Tibial artery (tissue), 4 donors: ENCODE measurements around the gene IFITM5.
"Not testable (repeated sequence)": the region's sequence is repeated elsewhere in the genome, so short reads cannot be mapped to it uniquely, and the experiment has no call there.

Experiments used
- DNase-seq, 2 donors: peaks; one replicate each; pipeline ENCODE4 v3.0.0-alpha.2; 2019
- H3K27ac ChIP-seq, 2 donors: fragments of 200-600 bp; sonication (generic) in 1 of 2; 1 replicate in 1 of 2; 2 replicates in 1 of 2; pipeline ENCODE4 v1.5.1; 2018 to 2019; ENCODE audit warnings: mild to moderate bottlenecking in 1 of 2
- H3K27me3 ChIP-seq, 2 donors: fragments of 200-600 bp; sonication (generic) in 1 of 2; one replicate each; pipeline versions ENCODE4 v1.5.1 to v1.6.0; 2016 to 2019
- H3K36me3 ChIP-seq, 3 donors: fragments of 200-600 bp; sonication (generic) in 2 of 3; one replicate each; pipeline ENCODE4 v1.5.1; 2016 to 2019; ENCODE audit warnings: mild to moderate bottlenecking in 2 of 3
- H3K4me1 ChIP-seq, 4 donors: fragments of 200-600 bp; sonication (generic) in 2 of 4; 1 replicate in 3 of 4; 2 replicates in 1 of 4; pipeline ENCODE4 v1.5.1; 2016 to 2019
- H3K4me3 ChIP-seq, 2 donors: fragments of 200-600 bp; sonication (generic) in 1 of 2; 1 replicate in 1 of 2; 2 replicates in 1 of 2; pipeline ENCODE4 v1.5.1; 2018 to 2019; ENCODE audit warnings: mild to moderate bottlenecking in 2 of 2
- H3K9me3 ChIP-seq, 3 donors: fragments of 200-600 bp; sonication (generic) in 1 of 3; one replicate each; pipeline ENCODE4 v1.5.1; 2016 to 2019
- intact Hi-C: fragments of 100-400 bp; cut with DNase I; formaldehyde crosslinking; loops from one replicate; pipeline ENCODE4 v1.15.0; 2023; ENCODE audit warnings: low total_unique reads
- TF ChIP-seq, protein P1 (sequence below), 2 experiments: fragments of 200-600 bp in 1 of 2; fragments of 450-650 bp in 1 of 2; IDR thresholded peaks; one replicate each; pipeline ENCODE4 v1.5.1; 2017 to 2019; ENCODE audit warnings: antibody characterized with exemption in 2 of 2, mild to moderate bottlenecking in 1 of 2, moderate library complexity in 1 of 2

The IFITM5 gene

DNA sequence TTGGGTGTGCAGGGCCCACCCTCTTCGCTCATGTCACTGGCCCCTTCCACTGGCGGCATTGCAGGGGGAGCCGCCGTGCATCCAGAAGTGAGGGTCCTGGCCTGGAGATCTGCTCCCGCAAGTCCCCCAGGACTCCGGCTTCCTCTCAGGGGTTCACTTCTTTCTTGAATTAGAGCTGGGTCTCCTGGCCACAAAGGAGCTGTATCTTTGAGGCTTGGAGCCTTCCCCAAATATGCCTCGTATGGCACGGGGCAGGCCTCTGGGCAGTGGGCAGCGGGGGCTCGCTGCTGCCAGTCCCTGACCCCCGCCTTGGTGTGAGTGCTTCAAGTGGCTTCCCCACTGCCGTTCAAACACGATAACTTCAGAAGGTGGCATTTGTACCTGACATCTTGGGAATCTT, 28.7 kb upstream of the IFITM5 start:
- intact Hi-C loops, result no loop called here
- Histone ChIP-seq H3K36me3 (no peaks in the 10 kb centered on the region), H3K27ac (no peak overlapping the region), H3K27me3 (no peaks in the 10 kb centered on the region), H3K4me3 (no peak overlapping the region), H3K9me3 (no peaks in the 10 kb centered on the region), H3K4me1 (peaks cover 8 to 37% (median 24%) of the 10 kb centered on the region in 4 donors)
- TF ChIP-seq, protein P1, sequence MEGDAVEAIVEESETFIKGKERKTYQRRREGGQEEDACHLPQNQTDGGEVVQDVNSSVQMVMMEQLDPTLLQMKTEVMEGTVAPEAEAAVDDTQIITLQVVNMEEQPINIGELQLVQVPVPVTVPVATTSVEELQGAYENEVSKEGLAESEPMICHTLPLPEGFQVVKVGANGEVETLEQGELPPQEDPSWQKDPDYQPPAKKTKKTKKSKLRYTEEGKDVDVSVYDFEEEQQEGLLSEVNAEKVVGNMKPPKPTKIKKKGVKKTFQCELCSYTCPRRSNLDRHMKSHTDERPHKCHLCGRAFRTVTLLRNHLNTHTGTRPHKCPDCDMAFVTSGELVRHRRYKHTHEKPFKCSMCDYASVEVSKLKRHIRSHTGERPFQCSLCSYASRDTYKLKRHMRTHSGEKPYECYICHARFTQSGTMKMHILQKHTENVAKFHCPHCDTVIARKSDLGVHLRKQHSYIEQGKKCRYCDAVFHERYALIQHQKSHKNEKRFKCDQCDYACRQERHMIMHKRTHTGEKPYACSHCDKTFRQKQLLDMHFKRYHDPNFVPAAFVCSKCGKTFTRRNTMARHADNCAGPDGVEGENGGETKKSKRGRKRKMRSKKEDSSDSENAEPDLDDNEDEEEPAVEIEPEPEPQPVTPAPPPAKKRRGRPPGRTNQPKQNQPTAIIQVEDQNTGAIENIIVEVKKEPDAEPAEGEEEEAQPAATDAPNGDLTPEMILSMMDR (IDR thresholded peaks at IDR 0.05), result no peak
- peak in 1 of 2 donors; percentile 53 for DNase-seq

DNA sequence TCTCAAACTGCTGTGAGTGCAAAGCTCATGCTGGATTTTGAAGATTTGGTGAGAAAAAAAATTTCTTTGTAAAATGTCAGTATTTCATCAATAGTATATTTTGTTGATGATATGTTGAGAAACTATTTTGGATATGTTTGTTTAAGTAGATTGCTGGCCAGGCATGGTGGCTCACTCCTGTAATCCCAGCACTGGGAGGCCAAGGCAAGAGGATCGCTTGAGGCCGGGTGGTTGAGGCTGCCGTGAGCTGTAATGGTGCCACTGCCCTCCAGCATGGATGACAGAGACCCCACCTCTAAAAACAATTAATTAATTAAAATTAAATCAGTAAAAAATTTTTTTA, 28.2 kb upstream of the IFITM5 start:
- H3K4me3 ChIP-seq, result peak overlapping the region in 1 of 2 donors; percentile 12
- DNase-seq, result no peak
- H3K4me1 ChIP-seq, result peaks cover 8 to 37% (median 24%) of the 10 kb centered on the region in 4 donors
- H3K27ac ChIP-seq, result peak overlapping the region; percentile 65 to 68
- no peaks in the 10 kb centered on the region for H3K36me3 ChIP-seq
- no peaks in the 10 kb centered on the region for H3K9me3 ChIP-seq
- H3K27me3 ChIP-seq, result no peaks in the 10 kb centered on the region
- TF ChIP-seq, protein P1 (IDR thresholded peaks at IDR 0.05), result no peak
- intact Hi-C loops, result no loop called here

DNA sequence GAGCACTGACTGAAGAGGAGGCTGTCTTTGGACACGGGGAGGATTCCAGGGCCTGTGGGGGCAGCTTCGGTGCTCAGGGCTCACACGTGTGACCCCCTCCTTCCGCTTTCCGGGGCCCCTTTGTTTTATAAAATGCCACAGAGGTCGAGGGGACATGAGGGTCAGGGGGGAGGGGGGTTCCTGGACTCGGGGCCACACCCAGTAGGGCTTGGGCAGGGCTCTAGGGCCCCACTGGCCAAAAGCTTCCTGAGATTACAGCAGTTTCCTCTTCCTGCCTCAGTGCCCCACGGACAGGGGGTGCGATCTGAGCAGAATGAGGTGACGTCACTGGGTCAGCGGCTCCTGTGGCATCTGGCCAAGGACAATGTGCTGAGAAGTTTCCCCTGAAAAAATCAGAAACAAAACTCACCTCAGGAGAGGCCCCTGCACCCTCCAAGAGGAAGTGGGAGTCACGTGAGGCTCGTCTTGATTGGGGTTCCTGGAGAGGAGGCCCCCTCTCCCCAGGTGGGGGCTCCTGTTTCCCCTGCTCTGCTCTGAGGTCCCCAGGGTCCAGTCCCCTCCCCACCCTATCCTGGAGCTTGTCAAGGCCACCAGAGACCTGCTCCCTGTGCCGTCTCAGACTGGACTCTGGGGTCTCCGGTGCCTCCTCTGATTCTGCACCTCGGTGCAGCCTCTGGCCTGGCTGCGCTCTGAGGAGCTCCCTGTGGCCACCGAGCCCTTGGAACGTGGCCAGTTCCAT, 27.7 kb upstream of the IFITM5 start:
- TF ChIP-seq, protein P1 (IDR thresholded peaks at IDR 0.05), result no peak
- no peaks in the 10 kb centered on the region for H3K27me3 ChIP-seq
- peak; percentile 90 for DNase-seq
- H3K4me3 ChIP-seq, result peak overlapping the region in 1 of 2 donors; percentile 12
- H3K9me3 ChIP-seq, result no peaks in the 10 kb centered on the region
- H3K4me1 ChIP-seq, result peaks cover 8 to 37% (median 24%) of the 10 kb centered on the region in 4 donors
- peak overlapping the region; percentile 65 to 68 for H3K27ac ChIP-seq
- intact Hi-C loops, result no loop called here
- H3K36me3 ChIP-seq, result no peaks in the 10 kb centered on the region

DNA sequence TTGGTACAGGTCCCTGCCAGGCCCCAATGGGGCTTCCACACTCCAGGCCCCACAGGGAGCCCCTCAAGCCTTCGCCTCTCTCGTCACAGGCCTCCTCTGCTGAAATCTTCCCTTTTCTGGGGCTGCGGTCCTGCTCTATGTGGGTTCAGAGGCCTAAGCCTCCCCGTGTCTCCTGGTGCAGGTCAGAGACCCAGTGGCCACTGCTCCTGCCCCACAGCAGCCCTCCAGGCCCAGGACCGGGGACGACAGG, 27.2 kb upstream of the IFITM5 start:
- Histone ChIP-seq H3K27me3 (no peaks in the 10 kb centered on the region), H3K36me3 (no peaks in the 10 kb centered on the region), H3K9me3 (no peaks in the 10 kb centered on the region), H3K4me3 (no peak overlapping the region), H3K27ac (peak overlapping the region; percentile 65 to 68), H3K4me1 (peaks cover 8 to 37% (median 24%) of the 10 kb centered on the region in 4 donors)
- intact Hi-C loops, result no loop called here
- TF ChIP-seq, protein P1 (IDR thresholded peaks at IDR 0.05), result no peak
- no peak for DNase-seq

DNA sequence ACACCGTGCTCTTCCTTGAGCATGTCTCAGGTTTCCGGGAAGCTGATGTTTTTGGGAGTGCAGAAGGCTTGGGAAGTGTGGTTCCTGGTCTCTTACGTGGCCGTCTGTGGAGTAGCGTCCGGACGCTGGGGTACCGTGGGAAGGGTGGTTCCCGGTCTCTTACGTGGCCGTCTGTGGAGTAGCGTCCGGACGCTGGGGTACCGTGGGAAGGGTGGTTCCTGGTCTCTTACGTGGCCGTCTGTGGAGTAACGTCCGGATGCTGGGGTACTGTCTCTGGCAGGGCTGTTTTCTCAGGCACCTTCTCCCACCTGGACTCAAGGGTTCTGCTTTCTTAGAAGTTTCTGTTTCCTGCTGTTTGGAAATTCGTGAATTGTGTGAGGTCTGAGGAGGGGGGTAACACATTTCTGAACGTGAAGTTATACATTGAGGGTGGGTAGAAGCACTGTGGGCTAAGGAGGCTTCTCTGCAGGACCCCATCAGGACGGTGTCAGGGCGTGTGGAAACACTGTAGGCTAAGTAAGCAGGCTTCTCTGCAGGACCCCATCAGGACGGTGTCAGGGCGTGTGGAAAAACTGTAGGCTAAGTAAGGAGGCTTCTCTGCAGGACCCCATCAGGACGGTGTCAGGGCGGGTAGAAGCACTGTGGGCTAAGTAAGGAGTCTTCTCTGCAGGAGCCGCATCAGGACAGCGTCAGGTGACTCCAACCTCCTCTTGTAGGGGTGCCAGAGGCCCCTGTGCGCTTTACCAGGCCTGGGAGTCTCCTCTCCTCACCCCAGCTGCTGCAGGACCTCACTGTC, 26.7 kb upstream of the IFITM5 start:
- TF ChIP-seq, protein P1 (IDR thresholded peaks at IDR 0.05), result no peak
- DNase-seq, result peak in 1 of 2 donors; percentile 61
- H3K4me3 ChIP-seq, result no peak overlapping the region
- no peaks in the 10 kb centered on the region for H3K9me3 ChIP-seq
- H3K27ac ChIP-seq, result peak overlapping the region; percentile 65 to 68
- intact Hi-C loops, result loop anchor here (2.0 kb wide), 1 partner anchor 29 kb away; no protein-coding TSS in a partner anchor
- no peaks in the 10 kb centered on the region for H3K36me3 ChIP-seq
- H3K27me3 ChIP-seq, result no peaks in the 10 kb centered on the region
- H3K4me1 ChIP-seq, result peaks cover 8 to 38% (median 24%) of the 10 kb centered on the region in 4 donors

DNA sequence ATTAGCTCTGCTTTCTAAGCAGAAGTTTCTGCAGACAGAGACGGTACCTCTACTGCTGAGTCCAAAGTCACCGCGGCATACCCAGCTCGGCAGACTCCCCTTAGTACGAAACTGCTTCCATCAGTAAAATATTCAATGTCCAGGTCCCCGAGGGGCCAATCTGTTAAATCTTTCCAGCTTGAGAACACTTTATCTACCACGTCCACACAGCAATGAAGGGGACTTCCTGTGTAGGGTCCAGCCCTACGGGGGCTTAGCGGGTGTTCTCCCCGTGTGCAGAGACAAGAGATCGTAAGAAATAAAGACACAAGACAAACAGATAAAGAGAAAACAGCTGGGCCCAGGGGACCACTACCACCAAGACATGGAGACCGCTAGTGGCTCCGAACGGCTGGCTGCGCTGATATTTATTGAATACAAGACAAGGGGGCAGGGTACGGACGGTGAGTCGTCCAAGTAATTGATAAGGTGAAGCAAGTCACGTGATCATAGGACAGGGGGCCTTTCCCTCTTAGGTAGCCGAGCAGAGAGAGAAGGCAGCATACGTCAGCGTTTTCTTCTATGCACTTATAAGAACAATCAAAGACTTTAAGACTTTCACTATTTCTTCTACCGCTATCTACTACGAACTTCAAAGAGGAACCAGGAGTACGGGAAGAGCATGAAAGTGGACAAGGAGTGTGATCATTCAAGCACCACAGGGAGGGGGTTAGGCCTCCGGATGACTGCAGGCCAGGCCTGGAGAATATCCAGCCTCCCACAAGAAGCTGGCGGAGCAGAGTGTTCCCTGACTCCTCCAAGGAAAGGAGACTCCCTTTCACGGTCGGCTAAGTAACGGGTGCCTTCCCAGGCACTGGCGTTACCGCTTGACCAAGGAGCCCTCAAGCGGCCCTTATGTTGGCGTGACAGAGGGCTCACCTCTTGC, 25.5 kb upstream of the IFITM5 start:
- not testable (repeated sequence) for H3K4me3 ChIP-seq, H3K36me3 ChIP-seq, H3K9me3 ChIP-seq, H3K27me3 ChIP-seq
- peaks cover 8 to 40% (median 24%) of the 10 kb centered on the region in 4 donors for H3K4me1 ChIP-seq
- DNase-seq, result peak; percentile 70 to 86
- intact Hi-C loops, result loop anchor here (2.0 kb wide), 1 partner anchor 30 kb away; no protein-coding TSS in a partner anchor
- H3K27ac ChIP-seq, result peak overlapping the region; percentile 65 to 77
